ENCODE data around the gene FAM170B. TPM values are rescaled to one million over a fixed set of nuclear protein-coding genes. Genes with fewer than 3 reads are reported as not detected.

FAM170B gene
- 0.16 TPM in 1 of 2 replicates, not detected in the other for total RNA-seq

GRCh38 chr10:49133706-49134248 is at the start of gene FAM170B:
Gene FAM170B, minus strand, starts transcription at chr10:49134021. Its CDS starts 103 bp downstream, at chr10:49133918.

GRCh38 chr10:49115015-49115795 is 18.6 kb downstream of the FAM170B start, which contains the start of gene VSTM4:
Gene VSTM4, minus strand, starts transcription at chr10:49115522. Its CDS starts 37 bp downstream, at chr10:49115485.

Other genes with a start within 250 kb of the FAM170B start
- not detected in 2 replicates for gene LRRC18, start 194.2 kb downstream of the FAM170B start, total RNA-seq
- 71.4 and 77.0 TPM in 2 replicates for gene VSTM4, start 18.5 kb downstream of the FAM170B start, total RNA-seq
- gene TMEM273, start 54.4 kb upstream of the FAM170B start, total RNA-seq: not detected in 2 replicates
- gene C10orf71, start 165.1 kb upstream of the FAM170B start, total RNA-seq: not detected in 2 replicates

Measured in hair follicle dermal papilla cell (primary cell).